CD4-positive, alpha-beta T cell (primary cell): Measurements from ENCODE around the gene ATN1. TPM values are rescaled to one million over a fixed set of nuclear protein-coding genes. Genes with fewer than 3 reads are reported as not detected.

Experiments
- ATAC-seq: fragments of 200-7000 bp; cut with Tn5 transposase; one replicate; pipeline ENCODE4 v1.10.0; 2022; ENCODE audit warnings: mild to moderate bottlenecking; ENCODE audit not compliant: poor library complexity
- CTCF ChIA-PET: fragments of 350-600 bp; sonication (Branson Sonifier 250); formaldehyde crosslinking; loops from one replicate; lab custom pipeline; 2021; ENCODE audit warnings: antibody characterized with exemption, inconsistent platforms; lab: Charles Lee
- POLR2A ChIA-PET: fragments of 350-600 bp; sonication (Branson Sonifier 250); formaldehyde crosslinking; loops from one replicate; lab custom pipeline; 2021; ENCODE audit warnings: antibody characterized with exemption, inconsistent platforms; lab: Charles Lee
- DNase-seq, 14 experiments: peaks; one replicate each; pipeline ENCODE4 v3.0.0-alpha.2; 2013 to 2020; ENCODE audit warnings: mixed read lengths in 2 of 14
- H3K27ac ChIP-seq, 2 donors: one replicate each; pipeline versions ENCODE4 v1.5.1 to v1.7.0; 2013; ENCODE audit warnings: low read length in 2 of 2, low read depth in 1 of 2, mild to moderate bottlenecking in 1 of 2
- H3K27me3 ChIP-seq, 2 experiments: 1 replicate in 1 of 2; 2 replicates in 1 of 2; pipeline versions ENCODE4 v1.6.1 to v1.7.0; 2013; ENCODE audit warnings: low read length in 2 of 2, control low read depth in 1 of 2, mild to moderate bottlenecking in 1 of 2, moderate library complexity in 1 of 2; ENCODE audit not compliant: insufficient read depth in 2 of 2, control insufficient read depth in 1 of 2
- H3K36me3 ChIP-seq: one replicate; pipeline ENCODE4 v1.6.1; 2013; ENCODE audit warnings: low read length, control low read depth; ENCODE audit not compliant: insufficient read depth
- H3K4me1 ChIP-seq: one replicate; pipeline ENCODE4 v1.6.1; 2013; ENCODE audit warnings: low read length, control low read depth; ENCODE audit not compliant: insufficient read depth
- H3K4me3 ChIP-seq: one replicate; pipeline ENCODE4 v1.5.1; 2013; ENCODE audit warnings: mild to moderate bottlenecking, low read length, moderate library complexity
- H3K9me3 ChIP-seq, 2 experiments: 1 replicate in 1 of 2; 2 replicates in 1 of 2; pipeline versions ENCODE4 v1.6.1 to v1.7.0; 2013; ENCODE audit warnings: low read length in 2 of 2, mild to moderate bottlenecking in 2 of 2, control low read depth in 1 of 2, moderate library complexity in 1 of 2; ENCODE audit not compliant: control insufficient read depth in 1 of 2, insufficient read depth in 1 of 2
- H3K27ac Mint-ChIP-seq: one replicate; pipeline ENCODE4 v1.8.0; 2020; ENCODE audit warnings: mixed read lengths
- H3K27me3 Mint-ChIP-seq: one replicate; pipeline ENCODE4 v1.8.0; 2021; ENCODE audit warnings: mixed read lengths
- H3K36me3 Mint-ChIP-seq: one replicate; pipeline ENCODE4 v1.8.0; 2021; ENCODE audit warnings: low read depth, mixed read lengths
- H3K4me1 Mint-ChIP-seq: one replicate; pipeline ENCODE4 v1.8.0; 2021; ENCODE audit warnings: low read depth, mixed read lengths
- H3K4me3 Mint-ChIP-seq: one replicate; pipeline ENCODE4 v1.8.0; 2020; ENCODE audit warnings: mild to moderate bottlenecking, mixed read lengths
- H3K9me3 Mint-ChIP-seq: one replicate; pipeline ENCODE4 v1.8.0; 2020; ENCODE audit warnings: mixed read lengths
- CTCF ChIP-seq: fragments of 200-600 bp; IDR thresholded peaks from one replicate; pipeline ENCODE4 v1.8.0; 2022; ENCODE audit warnings: antibody characterized with exemption, mild to moderate bottlenecking
- intact Hi-C, 2 experiments: fragments of 100-400 bp; cut with DNase I in 1 of 2; cut with micrococcal nuclease in 1 of 2; formaldehyde crosslinking; loops; one replicate each; pipeline versions ENCODE4 v1.15.1 to v1.9.0; 2023 to 2025; cut with DNase I, micrococcal nuclease
- microRNA-seq: library from miRNA; unstranded; fragments of <30 nt; microRNA quantifications from one replicate; pipeline ENCODE4 v1.2.0, GENCODE V29; 2021; ENCODE audit warnings: borderline microRNAs expressed, borderline replicate concordance
- total RNA-seq, 174 experiments: library from RNA in 2 of 174; stranded (reverse) in 2 of 174; gene quantifications; one replicate each; pipeline ENCODE4 v1.2.3 and lab custom pipeline; 2021 to 2026

Gene ATN1
- total RNA-seq, 2 experiments from 2014 or later = 28.7 to 29.6 TPM

- no peaks in the 10 kb centered on the region for H3K4me1 ChIP-seq
- ATAC-seq (no peak), DNase-seq (no peak)
- TF ChIP-seq CTCF = no peak
- no peaks in the 10 kb centered on the region for H3K9me3 Mint-ChIP-seq
- no peaks in the 10 kb centered on the region for H3K9me3 ChIP-seq
- no peaks in the 10 kb centered on the region for H3K4me1 Mint-ChIP-seq
- no peak overlapping the region for H3K4me3 ChIP-seq
- intact Hi-C loops = no loop called here
- peaks cover 64% of the 10 kb centered on the region for H3K36me3 ChIP-seq
- H3K27ac ChIP-seq = no peak overlapping the region
- H3K36me3 Mint-ChIP-seq = peaks cover 74% of the 10 kb centered on the region
- CTCF ChIA-PET = interaction anchor here (0.6 kb wide), 1 partner anchor 110 kb away, joined by 3 read pairs; no protein-coding TSS in a partner anchor
- no peak overlapping the region for H3K27ac Mint-ChIP-seq
- no peak overlapping the region for H3K4me3 Mint-ChIP-seq
- H3K27me3 ChIP-seq = no peaks in the 10 kb centered on the region
- H3K27me3 Mint-ChIP-seq = no peaks in the 10 kb centered on the region
- POLR2A ChIA-PET = no interaction called here
These were observed 54.8 kb downstream of the ATN1 start for GRCh38 chr12:6982532-6982931.

GRCh38 chr12:6987956-6988553 is 60.3 kb downstream of the ATN1 start:
- no peak overlapping the region for H3K4me3 Mint-ChIP-seq
- no peaks in the 10 kb centered on the region for H3K27me3 Mint-ChIP-seq
- POLR2A ChIA-PET = no interaction called here
- no peaks in the 10 kb centered on the region for H3K27me3 ChIP-seq
- DNase-seq (no peak), ATAC-seq (no peak)
- no peak for TF ChIP-seq CTCF
- H3K9me3 Mint-ChIP-seq = no peaks in the 10 kb centered on the region
- no peak overlapping the region for H3K27ac ChIP-seq
- CTCF ChIA-PET = no interaction called here
- intact Hi-C loops = no loop called here
- H3K4me1 Mint-ChIP-seq = no peaks in the 10 kb centered on the region
- no peaks in the 10 kb centered on the region for H3K9me3 ChIP-seq
- H3K4me1 ChIP-seq = no peaks in the 10 kb centered on the region
- H3K27ac Mint-ChIP-seq = no peak overlapping the region
- peaks cover 37% of the 10 kb centered on the region for H3K36me3 Mint-ChIP-seq
- peaks cover 23% of the 10 kb centered on the region for H3K36me3 ChIP-seq
- H3K4me3 ChIP-seq = no peak overlapping the region

Small RNA genes lying within 50 kb of the gene (microRNA-seq; reads per million reads assigned to microRNA genes)
- gene MIR141 (117 reads per million, percentile 67 among the genes with 10 or more reads in this experiment), gene MIR200C (354 reads per million, percentile 78 among the genes with 10 or more reads in this experiment)

Other genes starting within 250 kb of the ATN1 start
- gene ZNF384, start 238.6 kb upstream of the ATN1 start, total RNA-seq = 10 to 100 TPM; 67.6 TPM
- under 1 TPM; 0.87 to 0.99 TPM for gene PIANP, start 227.1 kb upstream of the ATN1 start, total RNA-seq
- gene COPS7A, start 203.9 kb upstream of the ATN1 start, total RNA-seq = 1 to 10 TPM; 9.4 to 9.6 TPM
- gene MLF2, start 174.8 kb upstream of the ATN1 start, total RNA-seq = 100 to 1,000 TPM; 114 to 121 TPM
- gene PTMS, start 161.6 kb upstream of the ATN1 start, total RNA-seq = 1 to 10 TPM; 1.5 to 1.9 TPM
- 1 to 10 TPM in 1 of 2 experiments, under 1 TPM in 1; 0.82 to 1.4 TPM for gene LAG3, start 155.4 kb upstream of the ATN1 start, total RNA-seq
- 100 to 1,000 TPM; 134 to 136 TPM for gene CD4, start 138.4 kb upstream of the ATN1 start, total RNA-seq
- gene GPR162, start 106.1 kb upstream of the ATN1 start, total RNA-seq = not detected
- gene P3H3, start 99.6 kb upstream of the ATN1 start, total RNA-seq = 1 to 10 TPM; 2.5 to 4.1 TPM
- gene GNB3, start 87.0 kb upstream of the ATN1 start, total RNA-seq = under 1 TPM; 0.75 to 0.85 TPM
- under 1 TPM; 0.80 to 0.89 TPM for gene CDCA3, start 76.7 kb upstream of the ATN1 start, total RNA-seq
- gene USP5, start 75.8 kb upstream of the ATN1 start, total RNA-seq = 10 to 100 TPM; 31.8 to 33.4 TPM
- 10 to 100 TPM; 46.8 to 48.7 TPM for gene TPI1, start 60.4 kb upstream of the ATN1 start, total RNA-seq
- 1 to 10 TPM; 3.2 to 3.3 TPM for gene SPSB2, start 54.7 kb upstream of the ATN1 start, total RNA-seq
- gene LRRC23, start 23.1 kb upstream of the ATN1 start, total RNA-seq = 1 to 10 TPM; 3.2 to 4.7 TPM
- gene ENO2, start 13.4 kb upstream of the ATN1 start, total RNA-seq = 100 to 1,000 TPM in 1 of 2 experiments, 10 to 100 TPM in 1; 85.6 to 103 TPM
- gene RNU7-1, start 15.9 kb downstream of the ATN1 start, total RNA-seq = not detected
- gene C12orf57, start 16.1 kb downstream of the ATN1 start, total RNA-seq = 100 to 1,000 TPM; 305 to 311 TPM
- gene PTPN6, start 23.4 kb downstream of the ATN1 start, total RNA-seq = 10 to 100 TPM; 79.0 to 83.5 TPM
- 100 to 1,000 TPM; 138 to 147 TPM for gene PHB2, start 42.7 kb downstream of the ATN1 start, total RNA-seq
- 10 to 100 TPM; 33.9 to 34.8 TPM for gene EMG1, start 43.0 kb downstream of the ATN1 start, total RNA-seq
- gene LPCAT3, start 90.5 kb downstream of the ATN1 start, total RNA-seq = 10 to 100 TPM; 11.8 to 14.8 TPM
- gene C1S, start 132.8 kb downstream of the ATN1 start, total RNA-seq = 1 to 10 TPM; 3.8 to 4.6 TPM
- 1 to 10 TPM; 3.1 to 4.0 TPM for gene C1R, start 164.5 kb downstream of the ATN1 start, total RNA-seq
- 10 to 100 TPM; 12.2 to 14.1 TPM for gene C1RL, start 181.3 kb downstream of the ATN1 start, total RNA-seq
- not detected for gene RBP5, start 200.9 kb downstream of the ATN1 start, total RNA-seq
- 10 to 100 TPM; 29.1 to 33.9 TPM for gene CLSTN3, start 202.4 kb downstream of the ATN1 start, total RNA-seq